HG03139 (cell line): Measurements from ENCODE around the gene CDKAL1.

Experiments used
- ATAC-seq: cut with Tn5 transposase; IDR thresholded peaks from one replicate; pipeline ENCODE4 v1.9.1; 2021; ENCODE audit not compliant: unreplicated experiment

CDKAL1 gene

DNA sequence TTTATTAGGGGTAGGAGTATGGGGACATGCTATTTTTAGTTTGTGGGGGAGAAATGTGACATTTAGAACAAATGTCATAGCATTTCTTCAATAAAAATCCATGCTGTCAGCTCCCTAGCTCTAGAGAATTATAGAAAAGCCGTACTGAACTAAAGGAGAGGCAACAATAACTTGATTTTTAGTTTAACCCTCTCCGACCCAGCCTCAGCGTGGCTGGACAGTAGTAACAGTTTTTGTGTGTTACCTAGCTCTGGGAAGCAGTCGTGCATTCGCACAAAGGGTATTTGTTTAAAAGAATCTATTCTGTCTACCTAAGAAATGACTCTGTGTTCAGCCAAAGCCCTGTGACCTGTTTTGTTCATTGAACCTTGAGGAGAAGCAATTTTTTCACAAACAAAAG, 616.9 kb downstream of the CDKAL1 start:
- no peak for ATAC-seq

DNA sequence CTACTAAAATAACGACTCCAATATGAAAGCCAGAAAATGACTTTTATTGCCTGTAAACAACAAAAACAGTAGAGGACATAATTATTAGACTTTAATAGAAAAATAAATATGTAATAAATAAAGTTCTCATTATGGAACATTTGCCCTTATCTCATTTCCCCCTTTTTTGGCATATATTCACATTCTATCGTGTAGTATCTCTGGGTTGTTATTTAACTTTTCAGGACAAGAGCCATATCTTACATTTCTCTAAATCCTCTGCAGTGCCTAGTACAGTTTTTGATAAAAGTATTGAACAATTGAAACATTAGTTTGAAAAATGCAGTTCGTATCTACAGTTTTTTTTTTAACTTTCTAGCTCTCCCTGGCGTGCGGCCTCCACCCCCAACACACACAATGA, 617.3 kb downstream of the CDKAL1 start:
- no peak for ATAC-seq

DNA sequence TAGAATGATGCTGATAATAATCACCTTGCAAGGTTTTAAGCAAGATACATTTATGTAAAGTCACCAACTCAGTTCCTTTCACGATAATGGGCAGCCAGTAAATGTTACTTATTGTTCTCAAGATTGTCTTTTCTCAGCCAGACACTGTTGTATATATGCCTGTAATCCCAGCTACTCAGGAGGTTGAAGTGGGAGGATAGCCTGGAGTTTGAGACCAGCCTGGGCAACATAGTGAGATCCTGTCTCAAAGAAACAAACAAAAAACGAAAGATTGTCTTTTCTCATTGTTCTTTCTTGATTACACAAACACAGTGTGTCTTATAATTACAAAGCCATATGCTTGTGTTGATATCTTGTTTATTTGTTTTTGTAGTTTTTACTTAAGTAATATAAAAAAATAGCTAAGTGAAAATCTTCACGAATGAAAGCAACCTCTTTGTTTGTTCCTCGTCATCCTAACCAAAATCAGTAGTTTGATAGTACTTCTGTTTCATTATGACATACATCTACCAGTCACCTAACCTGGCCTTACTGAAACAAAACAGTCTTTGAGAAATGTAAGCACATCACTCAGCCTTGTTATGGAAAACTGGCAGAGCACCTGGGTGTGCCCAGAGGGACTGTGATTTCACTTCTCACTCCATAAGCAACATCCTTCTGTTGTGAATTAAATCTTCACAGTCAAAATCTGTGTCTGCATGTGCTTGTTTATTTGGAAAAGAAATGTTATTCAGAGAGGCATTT, 623.1 kb downstream of the CDKAL1 start:
- ATAC-seq: peak; percentile 45

DNA sequence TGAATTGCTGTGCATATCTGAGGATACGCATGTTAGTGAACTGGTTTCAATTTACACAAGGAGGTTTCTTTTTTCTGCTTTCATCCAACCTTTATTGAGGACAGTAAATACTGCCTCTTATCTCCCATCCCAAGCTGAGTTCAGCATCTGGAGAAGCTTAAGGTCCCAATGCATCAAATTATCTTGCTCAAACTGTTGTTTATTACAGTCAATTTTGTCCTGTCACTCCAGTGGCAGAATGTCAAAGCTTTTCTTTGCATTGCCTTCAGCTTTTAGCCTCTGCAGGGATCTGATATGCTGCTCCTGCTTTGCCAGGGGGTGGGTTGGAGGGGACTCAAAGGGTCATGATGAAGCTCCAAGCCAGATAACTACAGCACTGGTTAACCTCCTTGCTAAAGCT, 623.9 kb downstream of the CDKAL1 start:
- no peak for ATAC-seq

DNA sequence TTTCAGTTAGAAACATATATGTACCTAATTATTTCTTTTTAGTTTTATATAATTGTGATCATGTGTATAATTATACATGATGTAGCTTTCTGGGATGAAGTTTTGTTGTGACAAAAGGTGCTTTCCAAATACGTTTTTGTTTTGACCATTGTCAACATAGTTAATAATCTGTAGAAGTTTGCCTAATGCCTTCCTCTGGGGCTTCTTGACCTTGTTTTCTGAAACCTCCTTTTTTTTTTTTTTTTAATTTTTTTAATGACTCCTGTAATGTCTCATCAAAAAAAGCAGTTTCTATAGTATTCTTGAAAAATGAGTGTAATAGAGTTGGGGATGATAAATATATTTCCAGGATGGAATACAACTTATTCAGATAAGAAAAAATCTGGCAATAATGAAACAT, 624.6 kb downstream of the CDKAL1 start:
- no peak for ATAC-seq

DNA sequence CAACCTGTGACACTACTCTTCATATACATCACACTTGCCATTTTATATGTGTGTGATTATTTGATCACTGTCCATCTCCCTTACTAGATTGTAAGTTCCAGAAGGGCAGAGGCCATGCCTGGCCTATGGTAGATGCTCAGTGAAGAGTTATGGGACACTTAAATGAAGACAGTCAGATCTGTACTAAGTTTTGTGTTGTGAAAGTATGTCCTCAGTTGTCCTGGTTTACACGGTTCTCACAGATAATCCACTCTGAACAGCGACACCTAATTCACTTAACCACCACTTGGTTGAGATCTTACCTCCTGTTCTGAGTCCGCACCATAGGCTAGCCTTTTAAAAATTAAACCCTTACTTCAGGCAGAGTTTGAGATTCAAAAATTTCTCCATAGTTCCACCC, 625.2 kb downstream of the CDKAL1 start:
- no peak for ATAC-seq

DNA sequence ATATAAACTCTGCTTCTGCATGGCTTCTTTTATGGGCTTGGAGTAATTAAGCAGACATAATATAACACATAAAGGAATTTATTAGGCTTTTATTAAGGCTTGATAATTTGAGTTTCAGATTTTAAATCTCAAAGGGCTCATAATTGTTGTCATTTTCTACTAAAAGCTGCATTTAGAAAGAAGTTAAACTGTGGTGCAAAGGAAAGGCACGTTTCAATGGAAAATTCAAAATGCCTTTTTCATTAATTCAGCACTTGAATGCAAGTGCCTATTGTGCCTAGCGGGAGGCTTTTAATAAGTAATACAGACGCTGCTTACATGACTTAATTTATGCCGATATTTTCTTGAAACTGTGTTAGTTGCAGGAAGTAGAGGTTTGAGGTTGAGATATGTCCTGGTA, 627.5 kb downstream of the CDKAL1 start:
- ATAC-seq: no peak

DNA sequence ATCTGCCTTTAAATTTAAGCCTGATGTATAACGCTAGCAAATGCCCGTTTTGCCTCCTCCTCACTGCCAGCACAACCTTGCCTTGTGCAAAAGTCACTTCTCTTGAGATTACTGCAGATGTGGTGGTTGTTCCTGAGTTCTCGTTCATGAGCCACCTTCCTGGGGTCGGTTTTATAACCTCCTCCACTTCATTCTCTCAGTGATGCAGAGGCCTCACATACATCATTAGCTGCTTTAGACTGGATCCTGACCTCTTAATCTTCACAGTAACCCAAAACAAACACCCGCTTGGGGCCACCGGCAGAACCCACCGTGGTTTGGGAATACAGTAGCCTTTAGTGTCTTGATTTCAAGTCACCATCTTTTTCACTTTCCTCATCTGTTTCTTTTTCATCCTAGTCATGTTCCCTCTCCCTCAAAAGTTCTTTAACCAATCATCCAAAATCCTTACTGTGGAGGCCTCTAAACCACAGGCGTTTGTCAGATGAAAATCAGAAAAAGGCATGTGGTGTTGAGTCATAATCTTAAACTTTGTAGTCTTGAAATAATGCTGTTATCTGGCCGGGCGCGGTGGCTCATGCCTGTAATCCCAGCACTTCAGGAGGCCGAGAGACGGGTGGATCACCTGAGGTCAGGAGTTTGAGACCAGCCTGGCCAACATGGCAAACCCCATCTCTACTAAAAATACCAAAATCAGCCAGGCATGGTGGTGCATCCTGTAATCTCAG, 629.0 kb downstream of the CDKAL1 start:
- no peak for ATAC-seq

DNA sequence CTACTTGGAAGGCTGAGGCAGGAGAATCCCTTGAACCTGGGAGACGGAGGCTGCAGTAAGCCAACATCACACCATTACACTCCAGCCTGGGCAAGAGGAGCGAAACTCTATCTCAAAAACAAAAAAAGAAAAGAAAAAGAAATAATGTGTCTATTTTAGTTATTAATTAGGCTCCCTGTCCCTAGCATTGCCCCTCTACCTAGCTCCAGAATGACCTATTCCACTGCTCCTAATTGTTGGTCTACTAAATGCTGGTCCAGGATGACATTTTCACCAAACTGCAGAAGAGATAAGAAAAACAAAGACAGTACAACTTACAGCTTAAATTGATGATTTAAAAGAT, 629.6 kb downstream of the CDKAL1 start:
- ATAC-seq: no peak

DNA sequence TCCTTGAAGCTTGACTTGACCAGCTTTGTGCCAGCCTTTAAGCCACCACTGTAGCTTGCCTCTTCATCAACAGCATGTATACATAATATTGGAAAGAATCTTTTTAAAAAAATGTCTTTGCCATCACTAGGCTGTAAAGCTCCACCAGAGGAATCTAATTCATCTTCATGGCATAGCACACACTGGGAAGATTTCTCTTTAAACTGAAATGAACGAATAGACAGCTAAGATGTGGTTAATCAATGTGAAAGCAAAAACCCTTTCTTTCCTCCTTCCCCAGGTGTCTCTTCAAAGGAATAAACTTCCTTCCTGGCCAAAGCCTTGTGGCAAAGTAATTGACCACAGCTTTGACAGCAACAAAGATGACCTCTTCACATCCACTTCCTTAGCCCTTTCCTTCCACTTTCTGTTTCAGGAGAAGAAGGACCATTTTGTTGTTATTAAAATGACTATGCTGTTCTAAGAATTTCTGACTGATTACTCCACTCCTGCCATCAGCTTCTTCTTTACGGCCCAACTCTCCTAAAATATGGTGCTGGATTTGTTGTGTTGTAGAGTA, 630.6 kb downstream of the CDKAL1 start:
- ATAC-seq: no peak

DNA sequence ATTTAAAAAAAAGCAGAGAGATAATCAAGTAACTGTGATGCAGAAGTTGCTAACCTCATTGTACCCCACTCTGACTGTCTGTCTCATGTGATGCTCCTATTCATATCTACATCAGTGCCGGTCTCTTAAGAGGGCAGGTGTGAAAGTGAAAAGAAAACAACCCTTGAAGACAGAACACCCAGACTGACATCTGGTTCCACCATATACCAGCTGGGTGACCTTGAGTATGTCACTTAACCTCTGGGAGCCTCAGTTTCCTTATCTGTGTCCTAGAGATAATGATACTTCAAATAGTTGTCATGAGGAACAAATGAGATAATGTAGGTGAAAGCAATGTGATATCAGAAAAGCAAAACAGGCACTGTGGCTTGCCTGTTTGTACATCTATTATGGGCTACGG, 632.5 kb downstream of the CDKAL1 start:
- ATAC-seq: no peak

DNA sequence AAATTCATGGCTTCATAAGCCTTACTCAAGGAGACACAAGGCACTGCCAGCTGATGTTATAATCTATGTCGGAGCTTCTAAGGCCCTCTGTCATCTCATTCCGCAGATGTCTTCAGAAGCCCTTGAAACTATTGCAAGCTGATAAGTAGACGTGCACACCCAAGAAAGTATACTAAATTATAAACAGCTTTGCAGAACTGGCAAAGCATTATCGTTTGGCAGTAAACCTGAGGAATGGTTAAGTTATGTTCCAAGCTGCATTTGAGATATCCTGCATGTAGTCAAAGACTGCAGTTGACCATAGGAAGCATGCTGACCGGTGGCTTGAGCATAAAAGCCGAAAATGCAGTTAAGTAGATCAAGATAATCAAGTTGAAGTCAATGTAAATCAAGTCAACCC, 633.5 kb downstream of the CDKAL1 start:
- ATAC-seq: no peak

DNA sequence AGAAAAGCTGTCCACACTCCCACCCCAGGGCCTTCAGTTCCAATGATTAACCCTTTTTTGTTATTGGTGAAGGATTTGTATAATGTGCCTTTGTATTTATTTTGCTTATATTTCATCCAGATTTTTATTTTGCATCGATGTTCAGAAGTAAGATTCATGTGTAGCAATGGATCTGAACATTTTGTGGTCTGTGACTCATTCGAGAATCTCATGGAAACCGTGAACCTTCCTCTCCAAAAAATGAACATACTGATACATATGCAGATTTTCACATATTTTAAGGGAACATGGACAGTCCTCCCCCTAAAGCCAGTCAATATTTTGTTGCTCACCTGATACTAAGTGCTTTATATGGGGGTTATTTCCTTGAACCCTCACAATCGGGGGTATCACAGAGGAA, 637.5 kb downstream of the CDKAL1 start:
- ATAC-seq: no peak

DNA sequence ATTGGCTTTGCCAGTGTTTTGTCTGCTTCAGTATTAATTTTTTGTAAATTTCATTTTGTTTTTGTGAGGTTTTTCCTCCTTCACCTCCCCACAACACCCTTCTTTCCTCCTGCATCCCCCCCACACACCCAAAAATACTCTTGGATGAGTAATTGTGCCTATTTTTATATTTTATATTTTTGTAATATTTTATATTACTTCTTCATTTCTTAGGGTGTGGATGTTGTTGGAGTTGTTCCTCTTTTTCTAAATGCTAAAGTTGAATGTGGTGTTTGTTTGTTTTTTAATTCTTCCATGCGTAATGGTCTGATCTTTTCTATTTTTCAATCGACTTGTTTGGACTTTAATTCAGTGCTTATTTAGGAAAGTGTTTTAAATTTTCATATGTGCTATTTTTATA, 638.8 kb downstream of the CDKAL1 start:
- no peak for ATAC-seq

DNA sequence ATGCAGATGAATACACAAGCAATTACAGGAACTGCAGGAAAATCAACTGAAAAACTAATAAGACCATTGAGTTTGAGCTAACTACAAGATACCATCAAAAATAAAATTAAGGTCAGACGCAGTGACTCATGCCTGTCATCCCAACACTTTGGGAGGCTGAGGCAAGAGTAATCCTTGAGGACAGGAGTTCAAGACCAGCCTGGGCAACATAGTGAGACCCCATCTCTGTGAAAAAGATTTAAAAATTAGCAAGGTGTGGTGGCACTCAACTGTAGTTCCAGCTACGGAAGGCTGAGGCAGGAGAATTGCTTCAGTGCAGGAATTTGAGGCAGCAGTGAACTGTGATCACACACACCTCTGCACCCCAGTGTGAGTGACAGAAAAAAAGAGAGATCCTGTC, 639.4 kb downstream of the CDKAL1 start:
- ATAC-seq: no peak

DNA sequence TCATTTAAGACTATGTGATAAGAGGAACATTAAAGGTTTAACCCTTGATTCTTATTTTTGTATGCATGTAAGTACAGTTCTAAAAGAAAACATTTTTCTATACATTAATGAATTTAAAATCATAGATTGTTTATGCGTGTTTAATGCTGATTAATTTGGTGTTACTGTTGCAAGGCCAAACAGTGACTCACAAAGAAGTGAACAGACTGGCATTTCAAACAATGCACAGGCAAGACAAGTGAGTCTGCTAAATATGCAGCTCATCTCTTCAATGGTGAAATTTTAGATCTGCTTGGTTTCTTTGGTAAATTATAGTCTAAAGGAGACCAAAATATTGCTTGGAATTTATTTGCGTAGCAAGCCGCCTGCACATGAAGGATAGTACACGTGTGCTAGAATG, 641.9 kb downstream of the CDKAL1 start:
- ATAC-seq: no peak

DNA sequence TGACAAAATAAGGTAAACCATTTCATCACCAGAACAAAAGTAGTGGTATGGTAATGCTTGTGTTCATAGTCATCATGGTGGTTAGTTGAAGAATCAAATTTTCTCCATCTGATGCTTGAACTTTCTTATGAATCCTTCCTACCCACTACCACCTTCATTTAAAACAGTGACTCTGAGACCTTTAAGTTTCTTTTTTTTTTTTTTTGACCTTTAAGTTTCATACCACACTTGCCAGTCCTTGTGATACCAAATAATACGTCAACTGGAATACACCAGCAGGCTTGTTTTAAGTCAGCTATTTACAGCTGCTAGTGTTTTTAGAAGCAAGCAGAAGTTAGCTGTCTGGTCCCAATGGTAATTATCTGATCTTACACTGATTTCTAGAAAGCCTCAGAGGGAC, 645.9 kb downstream of the CDKAL1 start:
- no peak for ATAC-seq

DNA sequence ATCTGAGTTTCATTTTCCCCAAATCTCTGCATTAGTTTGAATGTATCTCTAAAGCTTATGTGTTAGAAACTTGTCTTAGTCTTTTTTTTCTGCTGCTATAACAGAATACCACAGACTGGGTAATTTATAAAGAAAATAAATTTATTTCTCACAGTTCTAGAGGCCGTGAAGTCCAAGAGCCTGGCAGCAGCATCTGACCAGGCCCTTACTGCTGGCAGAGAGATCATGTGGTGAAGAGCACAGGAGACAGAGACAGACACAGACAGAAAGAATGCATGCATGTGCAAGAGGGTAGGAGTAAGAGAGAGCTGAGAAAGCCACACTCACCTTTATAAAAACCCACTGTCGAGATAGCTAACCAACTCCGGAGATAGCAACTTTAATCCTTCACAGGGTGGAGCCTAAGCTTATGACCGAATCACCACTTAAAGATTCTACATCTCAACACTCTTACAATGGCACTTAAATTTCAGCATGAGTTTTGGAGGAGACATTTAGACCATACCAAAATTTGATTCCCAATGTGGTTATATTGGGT, 646.6 kb downstream of the CDKAL1 start:
- no peak for ATAC-seq

DNA sequence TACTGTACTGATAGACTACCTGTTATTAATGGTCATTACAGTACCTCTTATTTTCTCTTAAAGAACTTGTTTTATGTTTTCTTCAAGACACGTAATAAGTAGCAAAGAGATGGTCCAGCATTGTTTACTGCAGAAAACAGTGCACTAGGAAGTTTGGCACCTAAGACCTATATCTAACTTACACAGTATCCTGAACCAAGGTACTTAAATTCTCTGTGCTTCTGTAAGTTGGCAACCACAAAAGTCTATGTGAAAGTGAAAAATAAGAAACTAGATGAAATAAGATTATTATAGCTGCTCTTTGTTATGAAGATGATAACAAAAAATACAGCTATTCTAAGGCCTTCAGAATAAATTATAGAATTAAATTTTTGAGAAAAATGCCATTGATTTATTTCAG, 647.6 kb downstream of the CDKAL1 start:
- ATAC-seq: no peak

DNA sequence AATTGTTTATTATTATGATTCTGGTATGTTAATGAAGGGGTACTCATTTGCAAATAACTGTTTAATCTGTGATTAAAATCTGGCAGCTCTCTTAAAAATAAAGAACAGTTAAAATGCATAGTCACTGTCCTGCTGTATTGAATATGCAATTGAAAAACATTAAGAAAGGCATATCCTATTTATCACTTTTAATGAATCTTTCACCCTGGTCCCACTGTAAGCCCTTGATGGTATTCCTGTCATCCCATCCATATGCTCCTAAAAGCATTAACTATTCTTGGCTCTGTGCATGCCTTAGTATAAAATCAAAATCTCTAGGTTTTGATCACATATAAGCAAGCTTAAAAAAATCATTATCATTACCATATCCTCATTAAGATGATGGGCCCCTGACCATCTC, 648.3 kb downstream of the CDKAL1 start:
- ATAC-seq: no peak

DNA sequence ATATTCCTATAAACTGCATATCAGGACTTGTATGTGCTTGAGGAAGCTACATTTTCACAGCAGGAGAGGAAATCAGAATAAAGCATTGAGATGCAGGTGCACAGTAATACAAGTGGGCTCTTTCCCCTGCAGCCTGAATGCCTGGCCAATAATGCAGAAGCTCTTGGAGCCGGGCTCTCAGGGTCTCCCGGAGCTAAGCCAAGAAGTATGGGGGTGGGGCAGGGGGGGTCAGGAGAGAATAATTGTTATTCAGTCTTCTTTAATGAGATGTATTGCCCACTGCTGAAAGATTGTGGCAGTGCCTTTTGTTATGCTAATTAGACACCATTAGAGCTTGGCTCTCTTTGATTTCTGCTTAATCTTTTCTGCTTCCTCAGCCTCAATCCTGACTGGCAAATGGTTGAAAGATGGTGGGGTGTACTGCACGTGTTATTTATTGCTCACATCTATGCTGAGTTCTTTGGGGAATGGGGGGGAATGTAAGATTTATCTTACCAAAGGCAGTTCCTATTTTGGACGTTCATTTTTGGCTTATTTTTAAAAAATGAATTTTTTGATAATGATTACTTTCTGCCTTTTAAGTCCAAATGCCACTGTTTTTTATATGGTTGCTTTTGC, 651.7 kb downstream of the CDKAL1 start:
- no peak for ATAC-seq

DNA sequence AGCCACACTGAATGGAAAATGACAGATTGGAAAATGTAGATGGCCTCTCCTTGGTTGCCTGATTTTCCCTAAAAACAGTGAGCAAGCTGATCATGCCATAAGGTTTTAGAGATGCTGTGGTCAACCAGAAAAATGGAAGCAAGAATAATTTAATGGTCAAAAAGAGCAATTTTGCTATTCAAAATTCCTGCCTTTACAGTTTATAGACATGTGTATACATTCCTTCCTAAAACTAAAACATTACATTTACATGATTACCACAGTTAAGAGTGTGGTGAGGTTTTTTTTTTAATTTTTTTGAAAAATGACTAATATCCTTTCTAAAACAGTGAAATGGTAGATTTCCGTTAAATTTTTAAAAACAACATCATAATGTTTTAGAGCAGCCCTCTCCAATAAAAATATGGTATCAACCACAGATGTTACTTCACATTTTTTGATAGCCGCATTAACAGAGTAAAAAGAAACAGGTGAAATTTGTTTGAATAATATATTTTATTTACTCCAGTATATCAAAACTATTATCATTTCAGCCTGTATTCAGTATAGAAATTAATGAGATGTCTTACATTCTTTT, 652.3 kb downstream of the CDKAL1 start:
- no peak for ATAC-seq
